ENCODE results near the gene DNASE1L2.

The DNASE1L2 gene

GRCh38 chr16:2243031-2243528 is 6.8 kb downstream of the DNASE1L2 start:
- no peak overlapping the region for H3K4me3 ChIP-seq (ENCODE audit: low read depth, low read length)
- TF ChIP-seq CTCF (IDR thresholded peaks at IDR 0.05; ENCODE audit: low read depth, low read length), result no peak

- TF ChIP-seq CTCF (IDR thresholded peaks at IDR 0.05; ENCODE audit: low read depth, low read length), result no peak
- no peak overlapping the region for H3K4me3 ChIP-seq (ENCODE audit: low read depth, low read length)
Measured at GRCh38 chr16:2243781-2244180, 7.5 kb downstream of the DNASE1L2 start.

- no peak overlapping the region for H3K4me3 ChIP-seq (ENCODE audit: low read depth, low read length)
- no peak for TF ChIP-seq CTCF (IDR thresholded peaks at IDR 0.05; ENCODE audit: low read depth, low read length)
Measured at GRCh38 chr16:2244301-2244700, 8.1 kb downstream of the DNASE1L2 start.

GRCh38 chr16:2244926-2245795 is 8.9 kb downstream of the DNASE1L2 start:
- no peak overlapping the region for H3K4me3 ChIP-seq (ENCODE audit: low read depth, low read length)
- TF ChIP-seq CTCF (IDR thresholded peaks at IDR 0.05; ENCODE audit: low read depth, low read length), result no peak

GRCh38 chr16:2246301-2246885 is 10.1 kb downstream of the DNASE1L2 start:
- TF ChIP-seq CTCF (IDR thresholded peaks at IDR 0.05; ENCODE audit: low read depth, low read length), result no peak
- no peak overlapping the region for H3K4me3 ChIP-seq (ENCODE audit: low read depth, low read length)

GRCh38 chr16:2250652-2251295 is 14.5 kb downstream of the DNASE1L2 start:
- H3K4me3 ChIP-seq (ENCODE audit: low read depth, low read length), result peak overlapping the region; percentile 68
- TF ChIP-seq CTCF (IDR thresholded peaks at IDR 0.05; ENCODE audit: low read depth, low read length), result no peak
